ENCODE results near the gene CD52.

CD52 gene

DNA sequence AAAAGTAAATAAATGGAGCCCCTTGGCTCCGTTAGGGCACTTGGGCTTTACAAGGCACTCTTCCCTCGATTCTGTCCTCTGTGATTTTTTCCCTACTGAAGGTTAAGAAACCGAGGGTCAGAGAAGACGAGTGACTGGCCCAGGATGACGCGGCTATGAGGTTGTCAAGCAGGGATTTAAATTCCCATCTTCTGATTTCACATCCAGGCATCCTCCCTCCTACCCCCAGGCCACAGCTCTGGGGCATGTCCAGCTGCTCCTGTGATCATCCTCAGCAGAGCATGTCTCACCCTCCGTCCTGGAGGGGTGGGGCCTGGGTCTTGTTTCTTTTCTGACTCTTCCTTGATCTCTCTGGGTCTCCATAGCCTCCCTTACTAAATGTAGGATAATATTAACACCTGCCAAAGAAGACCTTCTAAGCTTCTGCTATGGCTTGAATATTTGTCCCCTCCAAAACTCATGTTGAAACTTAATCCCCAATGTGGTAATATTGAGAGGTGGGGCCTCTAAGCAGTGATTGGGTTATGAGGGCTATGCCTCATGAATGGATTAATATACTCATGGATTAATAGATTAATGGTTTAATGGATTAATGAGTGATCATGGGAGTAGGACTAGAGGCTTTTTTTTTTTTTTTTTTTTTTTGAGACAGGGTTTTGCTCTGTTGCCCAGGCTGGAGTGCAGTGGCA lies 31.6 kb downstream of the CD52 start:
- Histone ChIP-seq H3K27me3 (ENCODE audit: insufficient read depth, low read length) (peaks cover 3% of the 10 kb centered on the region; the same call in 1 of the 2 replicates), H3K4me3 (ENCODE audit: low read depth, low read length, poor library complexity, severe bottlenecking) (no peak overlapping the region), H2AFZ (ENCODE audit: low read length) (no peak overlapping the region), H3K4me2 (ENCODE audit: low read length) (no peak overlapping the region), H3K36me3 (ENCODE audit: insufficient read depth, low read length) (no peaks in the 10 kb centered on the region), H3K27ac (ENCODE audit: low read depth, low read length, poor library complexity, severe bottlenecking) (no peak overlapping the region), H3F3A (ENCODE audit: insufficient read depth, low read length) (no peaks in the 10 kb centered on the region), H3K4me1 (ENCODE audit: insufficient read depth, low read length, severe bottlenecking) (no peaks in the 10 kb centered on the region), H4K20me1 (ENCODE audit: insufficient read depth, low read length) (no peaks in the 10 kb centered on the region), H3K9ac (ENCODE audit: low read length) (no peak overlapping the region), H3K9me3 (ENCODE audit: low read length) (no peaks in the 10 kb centered on the region), H3K9me2 (ENCODE audit: low read depth, low read length) (no peaks in the 10 kb centered on the region), H3K79me2 (ENCODE audit: insufficient read depth, low read length) (no peaks in the 10 kb centered on the region)
- TF ChIP-seq, protein P1, sequence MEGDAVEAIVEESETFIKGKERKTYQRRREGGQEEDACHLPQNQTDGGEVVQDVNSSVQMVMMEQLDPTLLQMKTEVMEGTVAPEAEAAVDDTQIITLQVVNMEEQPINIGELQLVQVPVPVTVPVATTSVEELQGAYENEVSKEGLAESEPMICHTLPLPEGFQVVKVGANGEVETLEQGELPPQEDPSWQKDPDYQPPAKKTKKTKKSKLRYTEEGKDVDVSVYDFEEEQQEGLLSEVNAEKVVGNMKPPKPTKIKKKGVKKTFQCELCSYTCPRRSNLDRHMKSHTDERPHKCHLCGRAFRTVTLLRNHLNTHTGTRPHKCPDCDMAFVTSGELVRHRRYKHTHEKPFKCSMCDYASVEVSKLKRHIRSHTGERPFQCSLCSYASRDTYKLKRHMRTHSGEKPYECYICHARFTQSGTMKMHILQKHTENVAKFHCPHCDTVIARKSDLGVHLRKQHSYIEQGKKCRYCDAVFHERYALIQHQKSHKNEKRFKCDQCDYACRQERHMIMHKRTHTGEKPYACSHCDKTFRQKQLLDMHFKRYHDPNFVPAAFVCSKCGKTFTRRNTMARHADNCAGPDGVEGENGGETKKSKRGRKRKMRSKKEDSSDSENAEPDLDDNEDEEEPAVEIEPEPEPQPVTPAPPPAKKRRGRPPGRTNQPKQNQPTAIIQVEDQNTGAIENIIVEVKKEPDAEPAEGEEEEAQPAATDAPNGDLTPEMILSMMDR (IDR thresholded peaks at IDR 0.05; ENCODE audit: low read length), result no peak
- no peak for TF ChIP-seq EZH2 (IDR thresholded peaks at IDR 0.05; ENCODE audit: borderline replicate concordance, low read length)

DNA sequence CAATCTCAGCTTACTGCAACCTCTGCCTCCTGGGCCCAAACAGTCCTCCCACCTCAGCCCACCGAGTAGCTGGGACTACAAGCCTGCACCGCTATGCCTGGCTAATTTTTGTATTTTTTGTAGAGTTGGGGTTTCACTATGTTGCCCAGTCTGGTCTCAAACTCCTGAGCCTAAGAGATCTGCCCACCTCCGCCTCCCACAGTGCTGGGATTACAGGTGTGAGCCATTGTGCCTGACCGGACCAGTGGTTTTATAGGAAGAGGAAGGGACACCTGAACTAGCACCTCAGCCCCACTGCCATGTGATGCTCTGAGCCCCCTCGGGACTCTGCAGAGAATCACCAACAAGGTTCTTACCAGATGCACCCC lies 32.1 kb downstream of the CD52 start:
- TF ChIP-seq, protein P1 (IDR thresholded peaks at IDR 0.05; ENCODE audit: low read length), result no peak
- TF ChIP-seq EZH2 (IDR thresholded peaks at IDR 0.05; ENCODE audit: borderline replicate concordance, low read length), result no peak
- no peak overlapping the region for H3K4me3 ChIP-seq (ENCODE audit: low read depth, low read length, poor library complexity, severe bottlenecking)

DNA sequence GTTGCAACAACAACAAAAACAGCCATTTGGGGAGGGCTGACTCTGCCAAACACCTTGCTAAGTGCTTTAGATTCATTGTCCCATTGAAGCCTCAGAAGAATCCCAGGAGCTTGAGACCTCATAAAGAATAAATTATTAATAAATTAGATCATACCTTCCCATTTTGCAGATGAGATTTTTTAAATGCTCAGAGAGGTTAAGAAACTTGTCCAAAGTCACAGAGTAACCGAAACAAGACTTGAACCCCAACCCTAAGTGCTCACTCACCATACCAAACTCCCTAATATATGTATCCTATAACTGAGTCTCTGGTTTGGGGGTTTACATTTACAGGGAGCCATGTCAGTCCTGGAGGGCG lies 32.6 kb downstream of the CD52 start:
- no peaks in the 10 kb centered on the region for H3F3A ChIP-seq (ENCODE audit: insufficient read depth, low read length)
- TF ChIP-seq EZH2 (IDR thresholded peaks at IDR 0.05; ENCODE audit: borderline replicate concordance, low read length), result no peak
- TF ChIP-seq, protein P1 (IDR thresholded peaks at IDR 0.05; ENCODE audit: low read length), result no peak
- no peaks in the 10 kb centered on the region for H3K79me2 ChIP-seq (ENCODE audit: insufficient read depth, low read length)
- no peak overlapping the region for H2AFZ ChIP-seq (ENCODE audit: low read length)
- H3K4me3 ChIP-seq (ENCODE audit: low read depth, low read length, poor library complexity, severe bottlenecking), result no peak overlapping the region
- no peaks in the 10 kb centered on the region for H3K9me2 ChIP-seq (ENCODE audit: low read depth, low read length)
- H3K36me3 ChIP-seq (ENCODE audit: insufficient read depth, low read length), result no peaks in the 10 kb centered on the region
- H3K4me1 ChIP-seq (ENCODE audit: insufficient read depth, low read length, severe bottlenecking), result no peaks in the 10 kb centered on the region
- no peaks in the 10 kb centered on the region for H3K9me3 ChIP-seq (ENCODE audit: low read length)
- H3K4me2 ChIP-seq (ENCODE audit: low read length), result no peak overlapping the region
- peaks cover 3% of the 10 kb centered on the region; the same call in 1 of the 2 replicates for H3K27me3 ChIP-seq (ENCODE audit: insufficient read depth, low read length)
- no peaks in the 10 kb centered on the region for H4K20me1 ChIP-seq (ENCODE audit: insufficient read depth, low read length)
- H3K27ac ChIP-seq (ENCODE audit: low read depth, low read length, poor library complexity, severe bottlenecking), result no peak overlapping the region
- no peak overlapping the region for H3K9ac ChIP-seq (ENCODE audit: low read length)

More for the DNA sequence above, 32.1 kb downstream of the CD52 start:
- no peaks in the 10 kb centered on the region for H3K4me1 ChIP-seq (ENCODE audit: insufficient read depth, low read length, severe bottlenecking)
- H3K36me3 ChIP-seq (ENCODE audit: insufficient read depth, low read length), result no peaks in the 10 kb centered on the region
- no peak overlapping the region for H3K4me2 ChIP-seq (ENCODE audit: low read length)
- H3K9ac ChIP-seq (ENCODE audit: low read length), result no peak overlapping the region
- H3K79me2 ChIP-seq (ENCODE audit: insufficient read depth, low read length), result no peaks in the 10 kb centered on the region
- H3F3A ChIP-seq (ENCODE audit: insufficient read depth, low read length), result no peaks in the 10 kb centered on the region
- H3K27ac ChIP-seq (ENCODE audit: low read depth, low read length, poor library complexity, severe bottlenecking), result no peak overlapping the region
- H4K20me1 ChIP-seq (ENCODE audit: insufficient read depth, low read length), result no peaks in the 10 kb centered on the region
- peaks cover 3% of the 10 kb centered on the region; the same call in 1 of the 2 replicates for H3K27me3 ChIP-seq (ENCODE audit: insufficient read depth, low read length)
- H3K9me2 ChIP-seq (ENCODE audit: low read depth, low read length), result no peaks in the 10 kb centered on the region
- H3K9me3 ChIP-seq (ENCODE audit: low read length), result no peaks in the 10 kb centered on the region
- H2AFZ ChIP-seq (ENCODE audit: low read length), result no peak overlapping the region
